Thoracic aorta (tissue), 2 donors: ENCODE data around the gene HYKK. TPM values are rescaled to one million over a fixed set of nuclear protein-coding genes. Genes with fewer than 3 reads are reported as not detected.

Experiments used
- ATAC-seq: fragments of 150-250 bp; one replicate; pipeline ENCODE4 v1.8.0; 2017; ENCODE audit warnings: low read depth; ENCODE audit not compliant: insufficient number of reproducible peaks, low FRiP score
- DNase-seq: peaks from one replicate; pipeline ENCODE4 v3.0.0-alpha.2; 2020; ENCODE audit warnings: low spot score
- H3K27ac ChIP-seq, 2 donors: fragments of 200-600 bp; sonication (generic); 1 replicate in 1 of 2; 2 replicates in 1 of 2; pipeline ENCODE4 v1.5.1; 2016; ENCODE audit warnings: mild to moderate bottlenecking in 2 of 2, moderate library complexity in 2 of 2
- H3K27me3 ChIP-seq: fragments of 200-600 bp; sonication (generic); replicated peaks from 2 replicates; pipeline ENCODE4 v1.6.0; 2016; ENCODE audit warnings: mild to moderate bottlenecking; ENCODE audit not compliant: insufficient read depth
- H3K36me3 ChIP-seq: fragments of 200-600 bp; sonication (generic); one replicate; pipeline ENCODE4 v1.5.1; 2016
- H3K4me1 ChIP-seq, 2 donors: fragments of 200-600 bp; sonication (generic); 1 replicate in 1 of 2; 2 replicates in 1 of 2; pipeline versions ENCODE4 v1.5.1 to v1.6.0; 2016; ENCODE audit warnings: low read depth in 2 of 2, mild to moderate bottlenecking in 1 of 2; ENCODE audit not compliant: control insufficient read depth in 1 of 2
- H3K4me3 ChIP-seq: fragments of 200-600 bp; sonication (generic); 2 replicates; pipeline ENCODE4 v1.5.1; 2016; ENCODE audit warnings: mild to moderate bottlenecking
- H3K9me3 ChIP-seq: fragments of 200-600 bp; sonication (generic); 2 replicates; pipeline ENCODE4 v1.5.1; 2016
- total RNA-seq, 2 donors: library from RNA; depleted of rRNA; stranded (reverse); fragments of >200 nt; gene quantifications; one replicate each; pipeline versions ENCODE4 v1.1.0 to v1.2.3, GENCODE V29; 2016
- TF ChIP-seq, protein P1 (sequence below): fragments of 200-600 bp; sonication (generic); IDR thresholded peaks from one replicate; pipeline ENCODE4 v1.5.1; 2019; ENCODE audit warnings: antibody characterized with exemption

HYKK gene, protein sequence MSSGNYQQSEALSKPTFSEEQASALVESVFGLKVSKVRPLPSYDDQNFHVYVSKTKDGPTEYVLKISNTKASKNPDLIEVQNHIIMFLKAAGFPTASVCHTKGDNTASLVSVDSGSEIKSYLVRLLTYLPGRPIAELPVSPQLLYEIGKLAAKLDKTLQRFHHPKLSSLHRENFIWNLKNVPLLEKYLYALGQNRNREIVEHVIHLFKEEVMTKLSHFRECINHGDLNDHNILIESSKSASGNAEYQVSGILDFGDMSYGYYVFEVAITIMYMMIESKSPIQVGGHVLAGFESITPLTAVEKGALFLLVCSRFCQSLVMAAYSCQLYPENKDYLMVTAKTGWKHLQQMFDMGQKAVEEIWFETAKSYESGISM
- total RNA-seq = 1 to 10 TPM; 6.4 to 6.8 TPM

DNA sequence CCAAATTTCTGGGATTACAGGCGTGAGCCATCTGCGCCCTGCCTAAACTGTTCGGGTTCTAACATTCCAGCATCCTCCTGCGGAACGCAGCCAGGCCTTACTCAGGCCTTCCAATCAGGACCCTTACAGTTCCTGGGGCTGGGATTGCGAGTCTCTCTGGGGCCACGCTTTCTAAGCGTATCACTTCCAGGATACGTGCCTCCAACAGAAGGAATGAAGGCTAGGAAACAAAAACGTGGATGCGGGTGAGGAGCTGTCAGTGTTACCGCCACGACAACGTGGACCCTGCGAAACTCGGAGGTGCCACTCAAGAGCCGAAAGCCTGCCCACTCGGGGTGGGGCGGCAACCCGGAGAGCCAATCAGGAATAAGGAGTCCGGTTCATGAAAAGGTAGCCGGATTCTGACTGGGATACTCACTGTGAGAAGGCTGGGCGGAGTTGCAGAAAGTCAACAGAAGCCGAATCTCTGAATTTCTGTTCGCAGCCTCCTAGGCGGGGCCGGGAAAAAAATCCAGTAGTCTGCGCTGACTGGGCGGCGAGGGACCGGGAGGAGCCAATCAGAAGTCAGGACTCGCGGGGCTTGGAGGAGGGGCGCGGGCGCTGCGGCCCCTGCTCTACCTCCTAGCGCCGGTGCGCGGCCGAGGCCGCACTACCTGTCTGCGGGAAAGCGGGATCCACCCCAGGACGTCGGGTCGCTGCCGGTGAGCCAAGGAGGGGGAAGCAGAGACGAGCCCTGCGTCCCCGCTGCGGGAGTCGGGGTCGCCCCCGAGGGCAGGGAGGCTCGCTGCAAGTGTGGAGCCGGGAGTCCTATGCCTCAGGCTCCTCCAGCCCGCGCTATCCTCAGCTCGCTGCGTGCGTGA is at the start of gene HYKK:
TSS of gene HYKK (plus strand) at position 607 of the 860 bp plus-strand sequence. CDS start 5,512 bp downstream, outside the sequence.
- Histone ChIP-seq H3K4me3 (peak within 1 kb of the TSS; percentile 99), H3K4me1 (peaks cover 4 to 15% of the 10 kb centered on the region in 2 donors), H3K27me3 (no peaks in the 10 kb centered on the region), H3K36me3 (no peaks in the 10 kb centered on the region), H3K27ac (peak within 1 kb of the TSS; percentile 45 to 64), H3K9me3 (no peaks in the 10 kb centered on the region)
- TF ChIP-seq, protein P1, sequence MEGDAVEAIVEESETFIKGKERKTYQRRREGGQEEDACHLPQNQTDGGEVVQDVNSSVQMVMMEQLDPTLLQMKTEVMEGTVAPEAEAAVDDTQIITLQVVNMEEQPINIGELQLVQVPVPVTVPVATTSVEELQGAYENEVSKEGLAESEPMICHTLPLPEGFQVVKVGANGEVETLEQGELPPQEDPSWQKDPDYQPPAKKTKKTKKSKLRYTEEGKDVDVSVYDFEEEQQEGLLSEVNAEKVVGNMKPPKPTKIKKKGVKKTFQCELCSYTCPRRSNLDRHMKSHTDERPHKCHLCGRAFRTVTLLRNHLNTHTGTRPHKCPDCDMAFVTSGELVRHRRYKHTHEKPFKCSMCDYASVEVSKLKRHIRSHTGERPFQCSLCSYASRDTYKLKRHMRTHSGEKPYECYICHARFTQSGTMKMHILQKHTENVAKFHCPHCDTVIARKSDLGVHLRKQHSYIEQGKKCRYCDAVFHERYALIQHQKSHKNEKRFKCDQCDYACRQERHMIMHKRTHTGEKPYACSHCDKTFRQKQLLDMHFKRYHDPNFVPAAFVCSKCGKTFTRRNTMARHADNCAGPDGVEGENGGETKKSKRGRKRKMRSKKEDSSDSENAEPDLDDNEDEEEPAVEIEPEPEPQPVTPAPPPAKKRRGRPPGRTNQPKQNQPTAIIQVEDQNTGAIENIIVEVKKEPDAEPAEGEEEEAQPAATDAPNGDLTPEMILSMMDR = peak; percentile 35
- ATAC-seq (peak; percentile 97), DNase-seq (peak; percentile 79)

DNA sequence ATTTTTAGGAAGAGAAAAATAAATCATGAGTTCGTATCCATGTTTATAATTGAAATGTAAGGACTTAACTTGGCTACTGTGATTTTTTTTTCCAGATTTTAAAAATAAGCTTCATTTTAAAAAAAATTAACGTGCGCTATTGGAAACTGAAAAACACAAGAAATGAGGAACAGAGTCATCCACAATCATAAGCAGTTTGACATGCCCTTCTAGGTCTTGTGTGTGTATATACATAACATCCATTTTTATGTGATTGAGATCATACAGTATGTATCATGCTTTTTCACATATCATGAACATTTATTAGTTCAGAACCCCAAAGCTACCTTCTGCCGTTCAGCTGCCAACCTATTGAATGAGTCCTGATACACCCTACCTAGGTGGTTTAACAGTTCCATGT is 46.6 kb upstream of the HYKK start:
- H3K4me3 ChIP-seq = no peak overlapping the region
- ATAC-seq = no peak
- H3K9me3 ChIP-seq = no peaks in the 10 kb centered on the region
- no peaks in the 10 kb centered on the region for H3K36me3 ChIP-seq
- H3K27ac ChIP-seq = no peak overlapping the region
- no peaks in the 10 kb centered on the region for H3K27me3 ChIP-seq
- DNase-seq = no peak
- TF ChIP-seq, protein P1 = no peak
- H3K4me1 ChIP-seq = peaks cover 34 to 52% of the 10 kb centered on the region in 2 donors

DNA sequence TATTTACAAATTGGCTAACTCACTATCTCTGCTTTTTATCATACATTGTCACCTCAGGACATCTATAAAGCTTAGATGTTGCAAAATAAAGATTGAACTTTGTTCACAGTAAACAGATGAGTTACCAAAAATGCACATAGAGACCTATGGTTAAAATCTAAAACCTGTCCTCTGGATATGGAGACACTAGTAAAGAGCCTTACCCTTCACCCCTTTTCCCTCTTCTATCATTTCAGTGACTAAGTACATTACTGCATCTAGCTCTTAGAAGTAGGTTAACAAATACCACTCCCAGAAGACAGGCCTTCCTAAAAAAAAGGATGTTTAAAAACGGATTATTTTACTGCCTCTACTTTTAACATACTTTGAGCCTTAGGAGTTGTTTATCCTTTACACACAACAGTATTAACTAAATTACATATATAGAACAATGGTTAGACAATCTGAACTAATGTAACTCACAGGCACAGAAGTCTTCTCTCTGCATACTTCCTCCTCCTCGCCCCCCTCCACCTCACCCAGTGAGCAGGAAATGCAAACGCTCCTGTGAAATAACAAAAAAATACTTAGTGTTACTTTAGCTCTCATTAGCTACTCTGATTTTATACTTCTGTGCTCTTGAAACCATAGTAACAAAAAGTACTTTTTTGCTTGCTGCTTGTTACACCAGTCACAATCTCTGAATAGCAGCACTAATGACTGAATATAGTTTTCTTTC is 46.0 kb upstream of the HYKK start:
- Histone ChIP-seq H3K27me3 (no peaks in the 10 kb centered on the region), H3K27ac (no peak overlapping the region), H3K36me3 (peaks cover 3% of the 10 kb centered on the region), H3K4me3 (no peak overlapping the region), H3K4me1 (peaks cover 31 to 52% of the 10 kb centered on the region in 2 donors), H3K9me3 (no peaks in the 10 kb centered on the region)
- ATAC-seq (no peak), DNase-seq (no peak)
- TF ChIP-seq, protein P1 = no peak

DNA sequence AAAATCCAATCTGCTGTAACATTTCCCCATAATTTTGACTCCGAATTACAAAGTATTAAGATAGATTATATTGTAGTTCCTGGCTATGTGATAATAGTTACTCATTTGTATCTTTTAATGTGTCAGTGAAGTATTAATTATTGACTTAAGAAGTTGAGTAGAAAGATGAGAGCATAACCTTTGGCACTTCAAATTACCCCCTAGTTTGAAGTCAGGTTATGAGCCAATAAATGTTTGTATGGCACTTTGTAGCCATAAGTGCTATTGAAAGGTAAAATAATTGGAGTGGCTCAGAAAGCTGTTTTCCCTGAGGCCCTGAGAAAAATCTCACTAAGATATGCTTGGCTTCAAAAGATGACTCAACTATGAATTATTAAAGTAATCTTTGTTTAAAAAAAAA is 38.3 kb upstream of the HYKK start:
- peaks cover 37% of the 10 kb centered on the region for H3K36me3 ChIP-seq
- no peak overlapping the region for H3K27ac ChIP-seq

More for the DNA sequence above, 38.3 kb upstream of the HYKK start:
- ATAC-seq (no peak), DNase-seq (no peak)
- Histone ChIP-seq H3K4me1 (peaks cover 16 to 22% of the 10 kb centered on the region in 2 donors), H3K4me3 (no peak overlapping the region), H3K9me3 (no peaks in the 10 kb centered on the region), H3K27me3 (no peaks in the 10 kb centered on the region)
- TF ChIP-seq, protein P1 = no peak
